ENCODE measurements around the gene XPO6.
"Not testable (repeated sequence)": the region's sequence is repeated elsewhere in the genome, so short reads cannot be mapped to it uniquely, and the experiment has no call there.

XPO6 gene

DNA sequence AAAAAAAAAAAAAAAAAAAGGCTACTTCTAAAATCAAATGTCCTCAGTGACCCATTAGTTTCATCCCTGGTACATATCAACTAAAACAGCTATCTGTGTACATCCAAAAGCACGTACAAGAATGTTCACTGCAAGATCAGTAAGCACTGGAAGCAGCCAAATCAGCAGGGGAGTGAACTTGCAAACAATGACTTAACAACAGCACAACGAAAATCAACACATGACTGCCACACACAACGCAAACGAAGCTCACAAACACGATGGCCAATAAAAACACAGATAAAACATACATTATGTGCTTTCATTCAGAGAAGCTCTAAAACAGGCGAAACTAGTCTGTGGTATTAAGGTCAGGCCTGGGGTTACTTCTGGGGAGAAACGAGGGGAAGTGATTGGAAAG, 60.6 kb downstream of the XPO6 start:
- no peak for DNase-seq (ENCODE audit: low spot score)

DNA sequence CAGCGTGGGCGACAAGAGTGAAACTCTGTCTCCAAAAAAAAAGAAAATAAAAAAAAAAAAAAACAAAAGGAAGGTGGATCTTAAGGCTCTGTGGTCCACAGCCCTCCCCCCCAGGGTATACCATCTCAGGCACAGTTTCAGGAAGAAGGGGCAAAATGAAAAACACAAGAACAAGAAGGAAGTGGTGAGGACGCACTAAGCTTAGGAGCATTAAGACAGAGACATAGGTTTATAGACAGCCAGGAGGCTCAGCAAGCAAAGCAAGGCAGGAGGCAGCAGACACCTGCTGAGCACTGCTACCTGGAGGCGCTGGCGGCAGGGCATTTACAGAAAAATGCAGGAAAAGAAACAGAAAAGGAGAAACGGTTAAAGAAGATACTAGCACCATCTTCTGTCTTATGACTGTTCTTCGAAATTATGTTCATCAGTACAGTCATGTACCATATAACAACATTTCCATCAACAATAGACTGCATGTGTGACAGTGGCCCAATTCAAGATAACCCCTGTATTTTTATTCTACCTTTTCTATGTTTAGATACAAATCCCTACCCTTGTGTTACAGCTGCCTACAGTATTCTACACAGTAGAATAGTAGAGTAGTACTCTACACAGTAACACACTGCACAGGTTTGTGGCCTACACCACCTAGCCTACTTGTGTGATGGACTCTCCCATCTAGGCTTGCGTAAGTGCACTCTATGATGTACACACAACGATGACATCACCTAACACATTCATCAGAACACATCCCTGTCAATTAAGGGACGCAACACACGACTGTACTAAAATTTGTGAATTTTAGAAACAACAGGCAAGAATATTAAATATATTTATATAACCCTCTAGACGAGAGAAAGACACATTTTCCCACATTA, 62.5 kb downstream of the XPO6 start:
- no peak for DNase-seq (ENCODE audit: low spot score)

- DNase-seq (ENCODE audit: low spot score) = no peak
Measured at GRCh38 chr16:28146536-28146935, 65.2 kb downstream of the XPO6 start.

DNA sequence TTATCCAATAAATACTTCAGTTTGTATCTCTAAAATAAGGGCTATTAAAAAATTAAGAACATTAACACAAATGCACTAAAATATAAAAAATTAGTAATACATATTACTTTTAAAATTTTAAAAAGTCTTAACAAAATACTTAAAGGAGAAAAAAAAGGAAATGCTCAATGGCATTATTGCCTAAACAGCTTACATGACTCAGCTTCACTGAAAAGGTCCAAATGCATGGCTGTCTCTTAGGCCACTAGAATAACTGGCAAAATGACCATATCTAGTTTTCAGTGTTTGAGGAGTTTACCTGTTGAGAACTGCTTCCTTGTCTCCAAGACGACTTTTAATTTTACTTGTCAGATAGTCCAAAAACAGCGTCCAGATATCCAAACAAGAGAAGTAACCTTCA, 66.0 kb downstream of the XPO6 start:
- DNase-seq (ENCODE audit: low spot score) = no peak

DNA sequence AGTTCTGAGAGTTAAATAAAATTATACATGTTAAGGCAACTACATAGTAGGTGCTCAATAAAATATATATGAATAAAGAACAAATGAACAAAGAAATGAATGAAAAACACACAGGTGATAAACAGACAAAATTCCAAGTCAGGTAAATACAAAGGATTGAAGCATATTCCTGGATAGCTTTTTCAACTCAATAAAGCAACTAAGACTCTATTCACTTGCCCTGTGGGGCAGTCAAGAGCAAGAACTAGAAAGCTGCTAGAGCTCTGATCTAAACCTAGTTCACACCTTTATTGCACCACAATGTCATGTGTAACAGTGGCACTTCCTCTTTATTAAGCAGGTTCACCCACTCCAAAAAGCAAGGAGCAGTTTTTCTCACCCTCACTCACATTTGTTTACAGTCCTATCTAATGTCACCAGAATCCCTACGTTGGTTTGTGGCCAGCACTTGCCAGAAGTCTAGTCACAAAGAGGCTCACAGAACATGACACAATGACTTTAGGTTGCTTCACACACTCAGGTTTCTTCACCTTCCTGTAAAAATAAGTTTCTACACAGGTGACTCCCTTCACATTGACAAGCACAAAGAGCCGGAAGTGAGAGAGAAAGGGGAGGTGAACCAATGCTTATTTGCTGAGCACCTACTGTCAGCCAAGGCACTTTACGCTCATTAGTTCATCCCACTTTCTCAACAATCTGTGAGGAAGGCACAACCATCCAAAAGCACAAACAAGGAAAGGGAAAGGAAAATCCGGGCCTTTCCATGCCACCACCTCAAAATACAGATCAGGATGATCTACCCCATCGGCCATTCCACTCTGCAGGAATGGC, 70.8 kb downstream of the XPO6 start:
- DNase-seq (ENCODE audit: low spot score) = no peak

- DNase-seq (ENCODE audit: low spot score) = no peak
Measured at GRCh38 chr16:28139530-28139929, 72.2 kb downstream of the XPO6 start.

GRCh38 chr16:28136751-28137434, 74.9 kb downstream of the XPO6 start:
- DNase-seq (ENCODE audit: low spot score) = no peak

GRCh38 chr16:28133666-28134065, 78.1 kb downstream of the XPO6 start:
- no peak for DNase-seq (ENCODE audit: low spot score)

GRCh38 chr16:28131743-28132393, 79.9 kb downstream of the XPO6 start:
- DNase-seq (ENCODE audit: low spot score) = no peak

- DNase-seq (ENCODE audit: low spot score) = no peak
Measured at GRCh38 chr16:28131181-28131580, 80.6 kb downstream of the XPO6 start.

DNA sequence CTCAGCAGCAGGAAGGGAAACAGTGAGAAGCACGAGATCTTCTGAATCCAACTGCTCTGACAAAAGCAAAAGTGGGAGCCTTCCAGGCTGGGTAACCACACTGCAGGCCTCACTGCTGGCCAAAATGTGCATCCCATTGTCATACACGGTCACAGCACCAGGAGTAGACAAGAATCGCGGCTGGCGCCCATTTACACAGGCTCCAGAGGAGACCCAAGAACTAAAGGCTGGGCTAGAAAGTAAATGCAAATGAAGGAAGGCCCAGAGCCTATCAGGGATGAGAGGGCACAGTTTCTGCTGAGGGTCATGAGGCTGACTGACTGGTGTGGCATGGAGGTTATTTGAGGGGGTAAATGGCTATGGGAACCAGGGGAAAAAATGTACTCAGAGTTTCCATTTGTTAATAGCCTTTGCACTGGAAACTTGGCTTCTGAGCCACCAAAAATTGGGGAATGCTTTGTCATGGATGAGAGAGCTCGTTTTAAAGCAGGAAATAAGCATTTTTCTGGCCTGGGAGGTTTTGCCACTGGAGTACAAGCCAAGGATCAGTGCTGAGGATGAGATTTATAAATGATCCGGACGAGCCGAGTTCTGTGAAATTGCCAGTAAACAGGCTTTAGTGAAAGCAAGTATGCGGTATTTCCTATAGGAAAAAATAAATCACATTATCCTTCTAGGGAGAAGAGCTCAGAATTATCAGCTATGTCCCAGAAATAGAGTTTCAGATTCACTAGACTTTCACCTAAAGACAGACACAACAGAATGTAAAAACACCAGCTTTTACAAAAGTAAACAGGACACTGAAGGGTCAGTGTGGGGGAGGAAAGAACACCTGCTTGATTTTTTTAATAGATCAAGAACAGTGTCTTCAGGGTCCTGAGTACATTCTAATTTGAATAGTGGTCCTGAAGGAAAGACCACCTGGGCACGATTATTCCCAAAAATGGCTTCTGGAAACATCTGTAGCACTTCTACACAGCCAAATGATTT, 81.4 kb downstream of the XPO6 start:
- DNase-seq (ENCODE audit: low spot score) = peak; percentile 48

- DNase-seq (ENCODE audit: low spot score) = no peak
Measured at GRCh38 chr16:28126684-28127620, 84.8 kb downstream of the XPO6 start.

- DNase-seq (ENCODE audit: low spot score) = no peak
Measured at GRCh38 chr16:28125592-28125991, 86.2 kb downstream of the XPO6 start.

DNA sequence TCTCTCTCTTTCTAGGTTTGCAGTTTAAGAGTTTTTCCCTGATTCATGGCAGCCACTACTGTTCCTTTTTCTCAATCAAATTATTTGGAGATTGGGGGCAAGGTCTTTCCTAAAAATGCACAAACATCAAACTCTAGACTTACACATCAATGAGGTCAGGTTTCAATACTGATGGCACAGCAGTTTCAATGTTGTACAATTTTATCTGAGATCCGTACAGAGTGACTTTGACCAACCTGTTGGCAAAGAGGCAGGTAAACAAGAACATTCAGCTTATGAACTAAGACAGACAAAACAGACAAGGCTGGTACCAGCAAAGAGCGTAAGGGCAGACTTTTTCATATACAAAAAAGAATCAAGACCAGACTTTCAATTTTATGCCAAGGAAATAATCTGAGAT, 90.2 kb downstream of the XPO6 start:
- no peak for DNase-seq (ENCODE audit: low spot score)

DNA sequence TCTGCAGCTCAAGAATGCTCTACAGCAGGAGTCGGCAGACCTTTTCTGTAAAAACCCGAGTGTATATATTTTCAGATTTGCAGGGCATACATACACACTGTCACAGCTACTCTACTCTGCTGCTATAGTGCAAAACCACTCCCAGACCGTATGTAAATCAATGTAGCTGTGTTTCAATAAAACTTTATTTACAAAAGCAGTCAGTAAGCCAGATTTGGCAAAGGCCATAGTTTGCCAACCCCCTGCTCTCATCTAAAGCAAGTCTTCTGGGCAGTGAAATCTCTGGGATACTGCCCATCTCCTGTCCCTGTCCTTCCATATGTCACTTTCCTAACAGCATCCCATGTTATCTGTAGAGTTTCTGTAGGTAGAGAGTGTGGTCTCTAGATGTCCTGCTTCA, 91.0 kb downstream of the XPO6 start:
- no peak for DNase-seq (ENCODE audit: low spot score)

DNA sequence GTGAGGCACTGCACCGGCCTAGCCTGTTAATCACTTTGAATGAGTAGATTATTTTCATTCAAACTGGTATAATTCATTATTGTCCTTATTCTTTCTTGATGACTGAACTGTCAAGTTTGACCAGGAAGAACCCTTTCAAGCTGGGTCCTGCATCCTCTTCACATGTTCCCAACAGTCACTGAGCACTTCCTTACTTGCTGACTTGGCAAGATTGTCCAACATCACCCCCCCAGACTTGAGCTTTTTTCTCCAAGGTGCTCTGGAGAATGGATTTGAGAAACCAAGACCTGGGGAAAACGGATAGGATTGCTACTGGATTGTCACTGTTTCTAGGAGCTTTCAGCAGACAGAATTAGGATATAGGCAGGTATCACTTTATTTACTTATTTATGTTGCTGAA, 93.1 kb downstream of the XPO6 start:
- no peak for DNase-seq (ENCODE audit: low spot score)

DNA sequence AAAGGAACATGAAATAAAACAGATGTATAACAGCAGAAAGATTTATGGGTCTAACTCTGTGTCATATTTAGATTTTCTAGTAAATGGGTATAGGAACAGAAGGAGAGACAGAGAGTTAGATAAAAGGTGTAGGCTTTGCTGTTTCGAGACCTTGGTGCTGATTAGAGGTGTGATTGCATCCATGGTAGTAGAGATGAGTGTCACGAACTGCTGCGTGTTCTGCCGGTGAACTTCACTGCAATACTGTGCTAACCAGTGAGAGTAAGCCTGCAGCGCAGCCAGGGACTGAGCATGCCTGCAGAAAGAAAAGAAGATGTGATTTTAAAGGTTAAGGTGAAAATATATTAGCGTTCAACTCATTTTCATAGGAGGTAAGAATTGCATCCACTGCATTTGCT, 94.6 kb downstream of the XPO6 start:
- DNase-seq (ENCODE audit: low spot score) = no peak

DNA sequence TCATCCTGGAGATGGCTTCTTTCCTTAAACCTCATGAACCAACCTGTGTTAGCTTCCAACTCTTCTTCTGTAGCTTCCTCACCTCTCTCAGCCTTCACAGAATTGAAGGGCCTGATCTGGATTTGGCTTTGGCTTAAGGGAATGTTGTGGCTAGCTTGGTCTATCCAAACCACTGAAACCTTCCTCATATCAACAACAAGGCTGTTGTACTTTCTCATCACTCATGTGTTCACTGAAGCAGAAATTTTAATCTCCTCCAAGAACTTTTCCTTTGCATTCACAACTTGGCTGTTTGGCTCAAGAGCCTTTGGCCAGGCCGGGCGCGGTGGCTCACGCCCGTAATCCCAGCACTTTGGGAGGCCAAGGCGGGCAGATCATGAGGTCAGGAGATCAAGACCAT, 95.9 kb downstream of the XPO6 start:
- DNase-seq (ENCODE audit: low spot score) = not testable (repeated sequence)

DNA sequence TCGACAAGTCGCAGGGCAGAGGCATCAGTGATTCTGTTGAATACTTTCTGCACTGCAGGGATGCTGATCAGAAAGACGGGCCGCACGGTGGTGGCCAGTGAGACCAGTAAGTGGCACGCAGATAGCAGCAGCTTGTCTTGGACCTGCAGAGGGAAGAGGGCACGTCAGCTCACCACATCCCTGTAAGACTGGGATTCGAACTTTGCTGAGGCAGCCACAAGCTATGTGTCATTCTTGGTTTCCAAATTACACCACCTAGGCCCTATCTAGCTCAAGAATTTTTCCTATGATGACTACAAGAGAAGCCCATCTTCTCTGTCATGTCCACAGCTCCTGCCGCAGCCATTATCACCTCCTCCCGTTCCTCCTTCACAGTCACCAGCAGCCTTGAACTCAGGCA, 98.9 kb downstream of the XPO6 start:
- no peak for DNase-seq (ENCODE audit: low spot score)

- no peak for DNase-seq (ENCODE audit: low spot score)
Measured at GRCh38 chr16:28110977-28111376, 100.8 kb downstream of the XPO6 start.
